SJCRH30 (cell line): ENCODE data around the gene SPTLC2. TPM values are rescaled to one million over a fixed set of nuclear protein-coding genes. Genes with fewer than 3 reads are reported as not detected.

Source experiments
- total RNA-seq: library from RNA; depleted of rRNA; stranded (reverse); fragments of >200 nt; shearing (Covaris generic); gene quantifications from 2 replicates; pipeline ENCODE4 v1.2.3, GENCODE V29; 2014; rRNA removed

The SPTLC2 gene
- total RNA-seq, 1 experiment from 2014 or later, result 15.1 TPM

Other genes with a start within 250 kb of the SPTLC2 start
- gene TMED8, start 239.5 kb downstream of the SPTLC2 start, total RNA-seq, result 12.8 and 13.6 TPM in 2 replicates
- gene SAMD15, start 239.3 kb downstream of the SPTLC2 start, total RNA-seq, result 1.0 and 2.3 TPM in 2 replicates
- gene NOXRED1, start 193.1 kb downstream of the SPTLC2 start, total RNA-seq, result 0.06 TPM in 1 of 2 replicates, not detected in the other
- 18.5 and 19.6 TPM in 2 replicates for gene VIPAS39, start 159.0 kb downstream of the SPTLC2 start, total RNA-seq
- 146 and 152 TPM in 2 replicates for gene AHSA1, start 158.5 kb downstream of the SPTLC2 start, total RNA-seq
- gene ISM2, start 117.8 kb downstream of the SPTLC2 start, total RNA-seq, result 0.16 TPM in 1 of 2 replicates, not detected in the other
- gene ALKBH1, start 91.4 kb upstream of the SPTLC2 start, total RNA-seq, result 12.8 and 14.8 TPM in 2 replicates
- gene SLIRP, start 91.5 kb upstream of the SPTLC2 start, total RNA-seq, result 541 and 634 TPM in 2 replicates
- 77.3 and 82.3 TPM in 2 replicates for gene SNW1, start 144.5 kb upstream of the SPTLC2 start, total RNA-seq
- gene ADCK1, start 183.5 kb upstream of the SPTLC2 start, total RNA-seq, result 1.5 TPM in 2 replicates